Activated CD8-positive, alpha-beta memory T cell treated with anti-CD3 and anti-CD28 coated beads for 1 hour (primary cell): ENCODE measurements around the gene TMEM213.

Source experiments
- DNase-seq, 2 donors: peaks; one replicate each; pipeline ENCODE4 v3.0.0-alpha.2; 2020; ENCODE audit warnings: low read depth in 1 of 2; ENCODE audit errors: extremely low read depth in 1 of 2

TMEM213 gene

DNA sequence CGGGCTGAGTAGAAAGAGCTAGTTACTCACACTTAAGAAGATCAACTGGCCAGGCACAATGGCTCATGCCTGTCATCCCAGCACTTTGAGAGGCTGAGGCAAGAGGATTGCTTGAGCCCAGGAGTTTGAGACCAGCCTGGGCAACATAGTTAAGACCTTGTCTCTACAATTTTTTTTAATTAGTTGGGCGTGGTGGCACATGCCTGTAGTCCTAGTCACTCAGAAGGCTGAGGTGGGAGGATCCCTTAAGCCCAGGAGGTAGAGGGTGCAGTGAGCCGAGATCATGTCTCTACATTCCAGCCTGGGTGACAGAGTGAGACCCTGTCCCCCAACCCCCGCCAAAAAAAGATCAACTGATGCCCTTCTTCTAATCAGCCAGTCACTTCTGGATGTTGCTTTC is 74.8 kb downstream of the TMEM213 start:
- no peak for DNase-seq

GRCh38 chr7:138873220-138873892 is 75.6 kb downstream of the TMEM213 start:
- DNase-seq = no peak

DNA sequence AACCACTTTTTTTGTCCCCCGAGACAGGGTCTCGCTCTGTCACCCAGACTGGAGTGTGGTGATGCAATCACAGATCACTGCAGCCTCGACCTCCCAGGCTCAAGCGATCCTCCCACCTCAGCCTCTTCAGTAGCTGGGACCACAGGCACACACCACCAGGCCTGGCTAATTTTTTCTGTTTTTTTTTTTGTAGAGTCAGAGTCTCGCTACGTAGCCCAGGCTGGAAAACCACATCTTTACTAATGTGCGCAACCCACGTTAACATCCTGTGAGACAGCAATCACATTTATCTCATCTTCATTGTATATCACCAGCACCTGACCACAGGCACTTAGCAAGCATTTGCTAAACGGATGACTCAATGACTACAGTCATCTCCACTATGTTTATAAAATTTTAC is 78.0 kb downstream of the TMEM213 start:
- peak; percentile 26 to 43 for DNase-seq

DNA sequence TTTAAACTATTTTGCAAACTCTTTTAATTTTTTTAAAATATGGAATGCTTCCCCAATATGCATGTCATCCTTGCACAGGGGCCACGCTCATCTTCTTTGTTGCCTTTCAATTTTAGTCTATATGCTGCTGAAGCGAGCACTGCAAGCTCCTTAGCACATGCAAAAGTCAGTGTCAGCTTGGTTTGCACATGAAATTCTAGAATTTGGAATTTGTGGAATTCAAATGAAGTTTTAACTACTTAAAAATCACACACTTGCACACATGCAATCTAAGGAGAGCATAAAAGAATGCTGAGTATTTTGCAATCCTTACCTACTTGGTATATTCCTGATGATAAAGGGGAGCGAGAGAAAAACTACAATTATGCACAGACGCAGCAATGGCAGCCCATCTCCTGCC is 78.5 kb downstream of the TMEM213 start:
- DNase-seq = no peak

DNA sequence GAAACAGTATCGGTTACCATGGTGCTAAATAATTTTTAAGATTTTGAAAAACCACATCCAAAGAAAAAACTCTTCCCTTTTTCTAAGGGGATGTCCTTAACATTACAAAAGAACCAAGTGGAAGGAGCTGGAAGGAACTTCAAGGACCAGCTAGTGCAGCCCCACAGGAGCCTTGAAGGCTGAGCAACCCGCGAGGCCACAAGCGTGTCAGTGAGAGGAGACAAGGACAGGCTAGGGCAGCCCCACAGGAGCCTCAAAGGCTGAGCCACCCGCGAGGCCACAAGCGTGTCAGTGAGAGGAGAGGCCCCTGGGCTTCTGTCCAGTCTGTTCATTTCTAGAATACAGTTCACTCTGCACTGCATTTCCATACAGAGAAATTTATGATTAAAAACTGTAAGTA is 80.3 kb downstream of the TMEM213 start:
- DNase-seq = no peak

- no peak for DNase-seq
Observed at GRCh38 chr7:138878856-138879255, 81.1 kb downstream of the TMEM213 start.

GRCh38 chr7:138879356-138879755 is 81.6 kb downstream of the TMEM213 start:
- no peak for DNase-seq

- DNase-seq = no peak
Observed at GRCh38 chr7:138880881-138881578, 83.2 kb downstream of the TMEM213 start.

- no peak for DNase-seq
Observed at GRCh38 chr7:138881579-138882188, 83.9 kb downstream of the TMEM213 start.

DNA sequence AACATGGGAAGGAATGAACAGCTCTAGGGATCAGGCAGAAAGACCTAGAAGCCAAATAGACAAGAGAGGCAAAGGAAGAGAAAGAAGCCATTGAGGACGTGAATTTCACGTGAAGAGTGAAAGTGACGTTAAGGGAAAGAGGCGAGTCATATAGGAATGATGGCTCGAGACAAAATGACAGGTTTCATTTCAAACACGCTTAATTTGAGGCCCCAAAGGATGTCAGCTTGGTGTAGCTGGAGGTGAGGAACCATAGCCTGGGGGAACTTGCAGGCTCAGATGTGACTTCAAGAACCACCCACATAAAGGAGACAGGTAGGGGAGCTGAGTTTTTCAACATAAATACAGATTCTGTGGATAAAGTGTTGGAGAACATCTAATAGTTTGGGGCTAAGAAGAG is 84.5 kb downstream of the TMEM213 start:
- no peak for DNase-seq

- DNase-seq = no peak
Observed at GRCh38 chr7:138885383-138886147, 87.8 kb downstream of the TMEM213 start.

DNA sequence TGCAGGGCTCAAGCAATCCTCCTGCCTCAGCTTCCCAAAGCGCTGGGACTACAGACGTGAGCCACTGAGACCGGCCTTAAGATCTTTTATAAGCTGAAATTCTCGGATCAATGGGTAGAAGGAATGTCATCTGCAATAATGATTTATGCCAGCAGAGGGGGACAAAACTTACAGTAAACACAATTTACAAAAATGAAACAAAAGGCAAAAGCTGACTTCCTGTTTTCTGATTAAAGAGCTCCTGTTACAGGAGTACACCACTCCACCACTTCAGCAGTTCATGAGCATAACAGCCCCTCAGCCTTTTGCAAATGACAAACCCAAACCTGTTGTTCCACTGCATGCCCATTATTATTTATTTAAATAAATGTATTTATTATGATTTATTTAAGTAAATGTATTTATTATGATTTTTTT is 88.7 kb downstream of the TMEM213 start:
- no peak for DNase-seq

GRCh38 chr7:138887085-138887710 is 89.4 kb downstream of the TMEM213 start:
- DNase-seq = no peak
